Osteocyte (in vitro differentiated cells): ENCODE results near the gene PPM1L. TPM values are rescaled to one million over a fixed set of nuclear protein-coding genes. Genes with fewer than 3 reads are reported as not detected.

Source experiments
- DNase-seq: peaks from one replicate; pipeline ENCODE4 v3.0.0; 2021; ENCODE audit warnings: mixed read lengths; ENCODE audit not compliant: unreplicated experiment; ENCODE audit errors: extremely low spot score
- H3K27ac Mint-ChIP-seq: one replicate; pipeline ENCODE4 v1.8.0; 2021; ENCODE audit warnings: mild to moderate bottlenecking, mixed read lengths; ENCODE audit not compliant: unreplicated experiment
- H3K27me3 Mint-ChIP-seq: one replicate; pipeline ENCODE4 v1.8.0; 2021; ENCODE audit warnings: mixed read lengths; ENCODE audit not compliant: unreplicated experiment
- H3K36me3 Mint-ChIP-seq: one replicate; pipeline ENCODE4 v1.8.0; 2021; ENCODE audit warnings: mixed read lengths; ENCODE audit not compliant: unreplicated experiment
- H3K4me1 Mint-ChIP-seq: one replicate; pipeline ENCODE4 v1.8.0; 2021; ENCODE audit warnings: mixed read lengths; ENCODE audit not compliant: unreplicated experiment
- H3K4me3 Mint-ChIP-seq: one replicate; pipeline ENCODE4 v1.8.0; 2021; ENCODE audit warnings: mild to moderate bottlenecking, moderate library complexity, mixed read lengths; ENCODE audit not compliant: unreplicated experiment
- H3K9me3 Mint-ChIP-seq: one replicate; pipeline ENCODE4 v1.8.0; 2021; ENCODE audit warnings: mixed read lengths; ENCODE audit not compliant: unreplicated experiment
- total RNA-seq: library from RNA; stranded (reverse); gene quantifications from 2 replicates; pipeline ENCODE4 v1.2.1, GENCODE V29; 2021
- TF ChIP-seq, protein P1 (sequence below): fragments of 200-600 bp; sonication (generic); IDR thresholded peaks from 2 replicates; pipeline ENCODE4 v1.5.0; 2021; ENCODE audit warnings: antibody characterized with exemption, mild to moderate bottlenecking, moderate library complexity

PPM1L gene
- total RNA-seq, 1 donor from 2014 or later, result 9.1 TPM

DNA sequence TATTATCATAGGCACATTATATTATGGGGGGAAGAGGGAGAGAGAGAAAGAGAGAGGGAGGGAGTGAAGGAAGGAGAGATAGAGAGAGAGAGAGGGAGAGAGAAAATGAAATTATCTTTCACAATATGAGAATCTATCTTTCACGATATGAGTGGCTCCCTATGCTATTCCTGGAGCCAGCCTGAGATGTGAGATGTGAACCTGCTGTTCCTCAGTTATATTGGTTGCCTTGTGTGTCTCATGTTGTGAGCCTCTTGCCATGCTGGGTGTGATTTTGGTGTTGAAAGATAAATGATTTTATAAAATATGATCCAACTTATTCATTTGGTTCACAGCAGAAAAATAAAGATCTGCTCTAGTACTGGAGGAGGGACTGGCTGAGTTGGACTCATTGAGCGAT, 148.7 kb downstream of the PPM1L start:
- H3K27ac Mint-ChIP-seq, result no peak overlapping the region
- H3K4me1 Mint-ChIP-seq, result no peaks in the 10 kb centered on the region
- no peak overlapping the region for H3K4me3 Mint-ChIP-seq
- H3K36me3 Mint-ChIP-seq, result no peaks in the 10 kb centered on the region
- peaks cover 3% of the 10 kb centered on the region for H3K27me3 Mint-ChIP-seq
- no peaks in the 10 kb centered on the region for H3K9me3 Mint-ChIP-seq
- DNase-seq, result no peak
- TF ChIP-seq, protein P1, sequence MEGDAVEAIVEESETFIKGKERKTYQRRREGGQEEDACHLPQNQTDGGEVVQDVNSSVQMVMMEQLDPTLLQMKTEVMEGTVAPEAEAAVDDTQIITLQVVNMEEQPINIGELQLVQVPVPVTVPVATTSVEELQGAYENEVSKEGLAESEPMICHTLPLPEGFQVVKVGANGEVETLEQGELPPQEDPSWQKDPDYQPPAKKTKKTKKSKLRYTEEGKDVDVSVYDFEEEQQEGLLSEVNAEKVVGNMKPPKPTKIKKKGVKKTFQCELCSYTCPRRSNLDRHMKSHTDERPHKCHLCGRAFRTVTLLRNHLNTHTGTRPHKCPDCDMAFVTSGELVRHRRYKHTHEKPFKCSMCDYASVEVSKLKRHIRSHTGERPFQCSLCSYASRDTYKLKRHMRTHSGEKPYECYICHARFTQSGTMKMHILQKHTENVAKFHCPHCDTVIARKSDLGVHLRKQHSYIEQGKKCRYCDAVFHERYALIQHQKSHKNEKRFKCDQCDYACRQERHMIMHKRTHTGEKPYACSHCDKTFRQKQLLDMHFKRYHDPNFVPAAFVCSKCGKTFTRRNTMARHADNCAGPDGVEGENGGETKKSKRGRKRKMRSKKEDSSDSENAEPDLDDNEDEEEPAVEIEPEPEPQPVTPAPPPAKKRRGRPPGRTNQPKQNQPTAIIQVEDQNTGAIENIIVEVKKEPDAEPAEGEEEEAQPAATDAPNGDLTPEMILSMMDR, result no peak

DNA sequence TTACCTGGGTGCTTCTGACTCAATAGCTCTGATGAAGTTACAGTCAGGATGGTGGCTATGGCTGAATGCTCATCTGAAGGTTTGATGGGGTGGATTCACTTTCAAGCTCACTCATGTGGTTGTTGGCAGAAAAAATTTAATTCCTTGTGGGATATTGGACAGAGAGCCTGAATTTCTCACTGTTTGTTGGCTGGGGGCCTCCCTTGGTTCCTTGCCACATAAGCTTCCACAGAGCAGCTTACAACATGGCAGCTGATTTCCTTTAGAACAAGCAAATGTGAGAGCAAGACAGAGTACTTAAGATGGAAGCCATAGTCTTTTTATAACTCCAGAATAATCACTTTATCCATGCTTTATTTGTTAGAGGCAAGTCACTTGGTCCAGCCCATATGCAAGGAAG, 150.6 kb downstream of the PPM1L start:
- Mint-ChIP-seq H3K27ac (no peak overlapping the region), H3K9me3 (no peaks in the 10 kb centered on the region), H3K4me3 (no peak overlapping the region), H3K27me3 (no peaks in the 10 kb centered on the region), H3K36me3 (no peaks in the 10 kb centered on the region), H3K4me1 (no peaks in the 10 kb centered on the region)
- DNase-seq, result no peak
- TF ChIP-seq, protein P1, result no peak

DNA sequence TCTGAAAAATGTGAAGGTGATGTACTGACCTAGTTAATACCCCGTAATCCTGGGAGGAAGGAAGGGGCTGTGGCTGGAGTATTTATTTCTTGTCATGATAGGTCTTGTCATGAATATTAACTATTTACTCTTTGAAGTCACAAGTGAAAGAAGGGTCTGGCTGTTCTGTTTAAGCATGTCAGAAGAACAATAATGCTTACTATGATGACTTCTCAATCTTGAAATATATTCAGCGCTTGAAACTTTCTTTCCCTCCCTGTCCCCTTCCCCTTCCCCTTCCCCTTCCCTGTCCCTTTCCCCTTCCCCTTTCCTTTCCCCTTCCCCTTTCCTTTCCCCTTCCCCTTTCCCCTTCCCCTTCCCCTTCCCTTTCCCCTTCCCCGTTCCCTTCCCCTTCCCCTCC, 153.9 kb downstream of the PPM1L start:
- Mint-ChIP-seq H3K4me3 (no peak overlapping the region), H3K9me3 (no peaks in the 10 kb centered on the region), H3K36me3 (no peaks in the 10 kb centered on the region)

DNA sequence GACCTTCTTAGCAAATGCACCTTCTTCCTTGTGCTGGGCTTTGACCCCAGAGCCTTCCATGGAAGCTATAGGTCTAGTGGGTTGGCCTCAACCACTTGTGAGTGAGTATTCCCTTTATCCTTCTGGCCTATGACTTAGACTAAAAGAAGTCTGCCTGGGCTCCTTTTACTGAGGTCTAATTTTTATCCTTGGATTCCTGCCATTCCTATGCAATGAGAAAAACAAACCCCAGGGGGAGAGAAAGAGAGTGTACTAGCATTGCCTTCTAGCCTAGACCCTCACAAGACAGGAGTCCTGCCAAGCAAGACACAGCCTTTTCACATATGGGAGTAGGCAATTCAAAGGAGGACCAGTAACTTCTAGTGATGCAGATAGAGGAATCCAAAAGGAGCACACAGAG, 155.4 kb downstream of the PPM1L start:
- Mint-ChIP-seq H3K36me3 (no peaks in the 10 kb centered on the region), H3K27ac (no peak overlapping the region), H3K27me3 (no peaks in the 10 kb centered on the region), H3K9me3 (no peaks in the 10 kb centered on the region), H3K4me1 (no peaks in the 10 kb centered on the region), H3K4me3 (no peak overlapping the region)
- TF ChIP-seq, protein P1, result no peak
- no peak for DNase-seq

More for the DNA sequence above, 153.9 kb downstream of the PPM1L start:
- DNase-seq, result no peak
- TF ChIP-seq, protein P1, result no peak
- Mint-ChIP-seq H3K4me1 (no peaks in the 10 kb centered on the region), H3K27me3 (no peaks in the 10 kb centered on the region), H3K27ac (no peak overlapping the region)

DNA sequence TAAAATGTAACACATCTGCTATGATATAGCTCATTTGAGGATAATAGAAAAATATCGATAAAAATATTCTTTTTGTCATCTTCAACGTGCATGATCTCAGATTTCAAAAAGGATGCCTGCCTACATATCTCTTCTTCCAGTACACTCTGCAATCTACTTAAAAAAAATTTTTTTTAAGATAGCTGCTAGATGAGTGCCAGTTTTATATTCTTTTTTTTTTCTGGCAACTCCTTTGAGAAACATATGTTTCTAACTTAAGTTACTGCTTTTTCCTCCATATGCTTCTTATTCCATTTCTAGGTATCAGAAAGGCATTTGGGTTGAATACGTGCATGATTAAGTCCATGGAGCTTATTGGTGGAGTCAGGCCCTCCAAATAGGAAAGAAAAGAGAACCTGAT, 160.4 kb downstream of the PPM1L start:
- H3K4me3 Mint-ChIP-seq, result no peak overlapping the region
- TF ChIP-seq, protein P1, result no peak
- DNase-seq, result no peak
- no peaks in the 10 kb centered on the region for H3K4me1 Mint-ChIP-seq
- no peaks in the 10 kb centered on the region for H3K27me3 Mint-ChIP-seq
- H3K27ac Mint-ChIP-seq, result no peak overlapping the region
- no peaks in the 10 kb centered on the region for H3K36me3 Mint-ChIP-seq
- H3K9me3 Mint-ChIP-seq, result no peaks in the 10 kb centered on the region
